GM12878 (cell line): ENCODE data around the gene SMIM27. TPM values are rescaled to one million over a fixed set of nuclear protein-coding genes. Genes with fewer than 3 reads are reported as not detected.
A peak's percentile ranks its signal among the peaks of the same experiment; 100 is the strongest.

Experiments used
- BCL11A ChIP-seq: IDR thresholded peaks from 2 replicates; pipeline ENCODE4 v1.6.1; 2011; ENCODE audit warnings: low read depth, low read length
- BHLHE40 ChIP-seq, 2 experiments: fragments of 450-650 bp in 1 of 2; IDR thresholded peaks; 2 replicates each; pipeline ENCODE4 v1.6.1; 2011 to 2017; ENCODE audit warnings: low read depth in 2 of 2, borderline replicate concordance in 1 of 2, improper control_type of control experiment in 1 of 2, low read length in 1 of 2, mild to moderate bottlenecking in 1 of 2
- KDM1A ChIP-seq: fragments of 200-600 bp; sonication (generic); IDR thresholded peaks from 2 replicates; pipeline ENCODE4 v1.6.1; 2016; ENCODE audit warnings: borderline replicate concordance
- MEF2A ChIP-seq: IDR thresholded peaks from 2 replicates; pipeline ENCODE4 v1.6.1; 2011; ENCODE audit warnings: low read depth, mild to moderate bottlenecking, low read length, moderate library complexity; ENCODE audit not compliant: insufficient read depth
- NBN ChIP-seq: fragments of 450-650 bp; IDR thresholded peaks from 2 replicates; pipeline ENCODE4 v1.6.1; 2016
- RUNX3 ChIP-seq: IDR thresholded peaks from 2 replicates; pipeline ENCODE4 v1.6.1; 2012; ENCODE audit warnings: low read length, inconsistent platforms
- polyA plus RNA-seq, 11 experiments: library from polyadenylated mRNA; depleted of rRNA in 4 of 11; unstranded in 6 of 11; stranded (reverse) in 5 of 11; fragments of >200 nt; fragmentation: Nextera tagmentation in 4 of 11; fragmentation: Illumina TruSeq in 1 of 11; extraction: Ambion mirVana in 4 of 11; extraction: Trizol in 1 of 11; gene quantifications; 1 replicate in 1 of 11; 2 replicates in 10 of 11; pipeline versions ENCODE4 v1.2.1 to v1.2.3, GENCODE V29; 2011 to 2016; ENCODE audit warnings: inconsistent platforms in 2 of 11, missing spikeins in 2 of 11, low read depth in 1 of 11
- total RNA-seq, 4 experiments: library from RNA; depleted of rRNA in 3 of 4; stranded (reverse); fragments of >200 nt in 3 of 4; fragmentation: Illumina TruSeq in 1 of 4; extraction: Trizol in 1 of 4; gene quantifications; 2 replicates each; pipeline versions ENCODE4 v1.2.1 to v1.2.3, GENCODE V29; 2013 to 2021
- TF ChIP-seq, protein P1 (sequence below): fragments of 450-650 bp; IDR thresholded peaks from 2 replicates; pipeline ENCODE4 v1.6.1; 2017; ENCODE audit warnings: mild to moderate bottlenecking, moderate library complexity

SMIM27 gene
- total and polyA plus RNA-seq, 10 of the 15 experiments (the other 5 are each of a cell fraction or from before 2014, with no cell fraction given) = 12.2 to 47.3 (median 26.5) TPM

GRCh38 chr9:32524892-32525708 lies 27.0 kb upstream of the SMIM27 start (continued):
- TF ChIP-seq BHLHE40 (IDR thresholded peaks at IDR 0.05; ENCODE audit: borderline replicate concordance in 1 of 2, low read depth in 2 of 2, low read length in 1 of 2) (no peak), BCL11A (no peak), MEF2A (no peak), RUNX3 (no peak), NBN (no peak), KDM1A (no peak)
- TF ChIP-seq, protein P1, sequence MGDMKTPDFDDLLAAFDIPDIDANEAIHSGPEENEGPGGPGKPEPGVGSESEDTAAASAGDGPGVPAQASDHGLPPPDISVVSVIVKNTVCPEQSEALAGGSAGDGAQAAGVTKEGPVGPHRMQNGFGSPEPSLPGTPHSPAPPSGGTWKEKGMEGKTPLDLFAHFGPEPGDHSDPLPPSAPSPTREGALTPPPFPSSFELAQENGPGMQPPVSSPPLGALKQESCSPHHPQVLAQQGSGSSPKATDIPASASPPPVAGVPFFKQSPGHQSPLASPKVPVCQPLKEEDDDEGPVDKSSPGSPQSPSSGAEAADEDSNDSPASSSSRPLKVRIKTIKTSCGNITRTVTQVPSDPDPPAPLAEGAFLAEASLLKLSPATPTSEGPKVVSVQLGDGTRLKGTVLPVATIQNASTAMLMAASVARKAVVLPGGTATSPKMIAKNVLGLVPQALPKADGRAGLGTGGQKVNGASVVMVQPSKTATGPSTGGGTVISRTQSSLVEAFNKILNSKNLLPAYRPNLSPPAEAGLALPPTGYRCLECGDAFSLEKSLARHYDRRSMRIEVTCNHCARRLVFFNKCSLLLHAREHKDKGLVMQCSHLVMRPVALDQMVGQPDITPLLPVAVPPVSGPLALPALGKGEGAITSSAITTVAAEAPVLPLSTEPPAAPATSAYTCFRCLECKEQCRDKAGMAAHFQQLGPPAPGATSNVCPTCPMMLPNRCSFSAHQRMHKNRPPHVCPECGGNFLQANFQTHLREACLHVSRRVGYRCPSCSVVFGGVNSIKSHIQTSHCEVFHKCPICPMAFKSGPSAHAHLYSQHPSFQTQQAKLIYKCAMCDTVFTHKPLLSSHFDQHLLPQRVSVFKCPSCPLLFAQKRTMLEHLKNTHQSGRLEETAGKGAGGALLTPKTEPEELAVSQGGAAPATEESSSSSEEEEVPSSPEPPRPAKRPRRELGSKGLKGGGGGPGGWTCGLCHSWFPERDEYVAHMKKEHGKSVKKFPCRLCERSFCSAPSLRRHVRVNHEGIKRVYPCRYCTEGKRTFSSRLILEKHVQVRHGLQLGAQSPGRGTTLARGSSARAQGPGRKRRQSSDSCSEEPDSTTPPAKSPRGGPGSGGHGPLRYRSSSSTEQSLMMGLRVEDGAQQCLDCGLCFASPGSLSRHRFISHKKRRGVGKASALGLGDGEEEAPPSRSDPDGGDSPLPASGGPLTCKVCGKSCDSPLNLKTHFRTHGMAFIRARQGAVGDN = peak; percentile 43; the same call in 1 of the 2 replicates
